Suprapubic skin (tissue), 4 donors: ENCODE results near the gene SCD5. TPM values are rescaled to one million over a fixed set of nuclear protein-coding genes. Genes with fewer than 3 reads are reported as not detected.

Experiments
- DNase-seq, 2 donors: peaks; one replicate each; pipeline ENCODE4 v3.0.0-alpha.2; 2019; ENCODE audit warnings: low spot score in 2 of 2
- H3K27ac ChIP-seq: fragments of 200-600 bp; sonication (generic); one replicate; pipeline ENCODE4 v1.5.1; 2019
- H3K27me3 ChIP-seq: fragments of 200-600 bp; sonication (generic); one replicate; pipeline ENCODE4 v1.5.1; 2019
- H3K36me3 ChIP-seq: fragments of 200-600 bp; sonication (generic); one replicate; pipeline ENCODE4 v1.5.1; 2019
- H3K4me1 ChIP-seq: fragments of 200-600 bp; sonication (generic); one replicate; pipeline ENCODE4 v1.5.1; 2019
- H3K4me3 ChIP-seq: fragments of 200-600 bp; sonication (generic); one replicate; pipeline ENCODE4 v1.5.1; 2019; ENCODE audit warnings: mild to moderate bottlenecking
- H3K9me3 ChIP-seq: fragments of 200-600 bp; sonication (generic); one replicate; pipeline ENCODE4 v1.5.1; 2019
- EP300 ChIP-seq: sonication (generic); formaldehyde crosslinking; IDR thresholded peaks from one replicate; pipeline ENCODE4 v1.6.1; 2017; ENCODE audit warnings: antibody characterized with exemption
- POLR2A ChIP-seq, 2 donors: fragments of 450-650 bp; IDR thresholded peaks; one replicate each; pipeline ENCODE4 v1.6.1; 2017; ENCODE audit warnings: antibody characterized with exemption in 2 of 2, mild to moderate bottlenecking in 2 of 2, moderate library complexity in 2 of 2
- POLR2AphosphoS5 ChIP-seq, 3 donors: sonication (generic); formaldehyde crosslinking; IDR thresholded peaks; one replicate each; pipeline ENCODE4 v1.6.1; 2017; ENCODE audit warnings: antibody characterized with exemption in 3 of 3
- WGBS: methylation state at CpG from one replicate; pipeline ENCODE4 v1.1.5; 2018; 5-methylcytosine and 5-hydroxymethylcytosine counted together
- total RNA-seq, 4 donors: library from RNA; depleted of rRNA; stranded (reverse); fragments of >200 nt; gene quantifications; one replicate each; pipeline ENCODE4 v1.1.0, GENCODE V29; 2016
- TF ChIP-seq, protein P1 (sequence below), 2 donors: fragments of 200-600 bp in 1 of 2; fragments of 450-650 bp in 1 of 2; sonication (generic) in 1 of 2; IDR thresholded peaks; one replicate each; pipeline ENCODE4 v1.5.1; 2016 to 2019; ENCODE audit warnings: antibody characterized with exemption in 2 of 2, mild to moderate bottlenecking in 1 of 2, moderate library complexity in 1 of 2

The SCD5 gene
- total RNA-seq, 4 donors from 2014 or later, result 5.6 to 13.2 (median 7.6) TPM

DNA sequence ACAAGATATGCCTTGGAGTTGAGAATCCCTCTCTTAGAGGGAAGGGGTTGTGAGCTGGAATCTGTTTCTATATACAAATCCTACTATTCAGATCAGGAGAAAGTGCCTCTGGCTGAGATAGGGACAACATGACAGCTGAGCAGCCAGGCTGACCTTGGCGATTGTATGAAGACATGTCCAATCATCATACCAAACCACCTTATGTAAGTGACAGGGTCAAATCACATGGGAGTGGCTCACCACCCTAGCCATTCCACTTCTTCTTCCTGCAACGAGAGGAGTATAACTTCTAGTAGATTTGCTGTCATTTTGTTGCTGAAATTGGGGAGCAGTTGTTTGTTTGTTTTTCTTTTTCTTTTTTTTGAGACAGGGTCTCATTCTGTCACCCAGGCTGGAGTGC lies 188.6 kb downstream of the SCD5 start:
- Histone ChIP-seq H3K27ac (no peak overlapping the region), H3K4me3 (no peak overlapping the region), H3K9me3 (no peaks in the 10 kb centered on the region), H3K36me3 (no peaks in the 10 kb centered on the region), H3K4me1 (no peaks in the 10 kb centered on the region), H3K27me3 (no peaks in the 10 kb centered on the region)
- no peak for TF ChIP-seq POLR2AphosphoS5 (IDR thresholded peaks at IDR 0.05)
- TF ChIP-seq POLR2A (IDR thresholded peaks at IDR 0.05), result no peak
- no peak for TF ChIP-seq EP300
- TF ChIP-seq, protein P1, sequence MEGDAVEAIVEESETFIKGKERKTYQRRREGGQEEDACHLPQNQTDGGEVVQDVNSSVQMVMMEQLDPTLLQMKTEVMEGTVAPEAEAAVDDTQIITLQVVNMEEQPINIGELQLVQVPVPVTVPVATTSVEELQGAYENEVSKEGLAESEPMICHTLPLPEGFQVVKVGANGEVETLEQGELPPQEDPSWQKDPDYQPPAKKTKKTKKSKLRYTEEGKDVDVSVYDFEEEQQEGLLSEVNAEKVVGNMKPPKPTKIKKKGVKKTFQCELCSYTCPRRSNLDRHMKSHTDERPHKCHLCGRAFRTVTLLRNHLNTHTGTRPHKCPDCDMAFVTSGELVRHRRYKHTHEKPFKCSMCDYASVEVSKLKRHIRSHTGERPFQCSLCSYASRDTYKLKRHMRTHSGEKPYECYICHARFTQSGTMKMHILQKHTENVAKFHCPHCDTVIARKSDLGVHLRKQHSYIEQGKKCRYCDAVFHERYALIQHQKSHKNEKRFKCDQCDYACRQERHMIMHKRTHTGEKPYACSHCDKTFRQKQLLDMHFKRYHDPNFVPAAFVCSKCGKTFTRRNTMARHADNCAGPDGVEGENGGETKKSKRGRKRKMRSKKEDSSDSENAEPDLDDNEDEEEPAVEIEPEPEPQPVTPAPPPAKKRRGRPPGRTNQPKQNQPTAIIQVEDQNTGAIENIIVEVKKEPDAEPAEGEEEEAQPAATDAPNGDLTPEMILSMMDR (IDR thresholded peaks at IDR 0.05), result no peak
- no peak for DNase-seq
- WGBS, result 82% methylated on average over 2 of the region's 2 CpGs

- H3K4me1 ChIP-seq, result no peaks in the 10 kb centered on the region
- no peaks in the 10 kb centered on the region for H3K9me3 ChIP-seq
- H3K4me3 ChIP-seq, result no peak overlapping the region
- no peak for DNase-seq
- H3K27me3 ChIP-seq, result no peaks in the 10 kb centered on the region
- no peaks in the 10 kb centered on the region for H3K36me3 ChIP-seq
- no peak overlapping the region for H3K27ac ChIP-seq
- WGBS, result 90% methylated on average over 7 of the region's 7 CpGs
- TF ChIP-seq POLR2A (IDR thresholded peaks at IDR 0.05) (no peak), POLR2AphosphoS5 (IDR thresholded peaks at IDR 0.05) (no peak), EP300 (no peak)
- TF ChIP-seq, protein P1 (IDR thresholded peaks at IDR 0.05), result no peak
Observed at GRCh38 chr4:82606622-82607021, 192.0 kb downstream of the SCD5 start.

DNA sequence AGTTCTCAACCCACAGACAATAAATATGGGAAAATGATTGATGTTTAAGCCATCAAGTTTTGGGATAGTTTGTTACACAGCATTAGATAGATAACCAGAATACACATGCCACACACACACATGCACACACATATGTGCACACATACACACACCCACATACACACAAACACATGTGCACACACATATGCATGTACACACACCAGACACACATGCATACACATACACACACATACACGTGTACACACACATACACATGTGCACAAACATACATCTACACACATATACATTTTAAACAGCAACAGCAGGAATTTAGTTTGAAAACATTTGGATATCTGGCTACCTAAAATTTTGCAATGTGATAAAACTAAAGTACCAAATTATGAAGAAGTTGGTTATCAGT lies 194.1 kb downstream of the SCD5 start:
- no peak overlapping the region for H3K27ac ChIP-seq
- no peak for DNase-seq
- no peaks in the 10 kb centered on the region for H3K27me3 ChIP-seq
- no peaks in the 10 kb centered on the region for H3K4me1 ChIP-seq
- WGBS, result 95% methylated on average over 1 of the region's 1 CpG
- no peaks in the 10 kb centered on the region for H3K36me3 ChIP-seq
- TF ChIP-seq POLR2A (IDR thresholded peaks at IDR 0.05) (no peak), POLR2AphosphoS5 (IDR thresholded peaks at IDR 0.05) (no peak), EP300 (no peak)
- TF ChIP-seq, protein P1 (IDR thresholded peaks at IDR 0.05), result no peak
- no peaks in the 10 kb centered on the region for H3K9me3 ChIP-seq
- H3K4me3 ChIP-seq, result no peak overlapping the region

- H3K9me3 ChIP-seq, result no peaks in the 10 kb centered on the region
- no peaks in the 10 kb centered on the region for H3K4me1 ChIP-seq
- TF ChIP-seq POLR2A (IDR thresholded peaks at IDR 0.05), result no peak
- TF ChIP-seq EP300, result no peak
- TF ChIP-seq, protein P1 (IDR thresholded peaks at IDR 0.05), result no peak
- TF ChIP-seq POLR2AphosphoS5 (IDR thresholded peaks at IDR 0.05), result no peak
- no peak overlapping the region for H3K4me3 ChIP-seq
- no peaks in the 10 kb centered on the region for H3K27me3 ChIP-seq
- peak overlapping the region; percentile 36 for H3K27ac ChIP-seq
- WGBS, result 73% methylated on average over 9 of the region's 9 CpGs
- no peak for DNase-seq
- no peaks in the 10 kb centered on the region for H3K36me3 ChIP-seq
Observed at GRCh38 chr4:82601242-82602015, 197.2 kb downstream of the SCD5 start.

DNA sequence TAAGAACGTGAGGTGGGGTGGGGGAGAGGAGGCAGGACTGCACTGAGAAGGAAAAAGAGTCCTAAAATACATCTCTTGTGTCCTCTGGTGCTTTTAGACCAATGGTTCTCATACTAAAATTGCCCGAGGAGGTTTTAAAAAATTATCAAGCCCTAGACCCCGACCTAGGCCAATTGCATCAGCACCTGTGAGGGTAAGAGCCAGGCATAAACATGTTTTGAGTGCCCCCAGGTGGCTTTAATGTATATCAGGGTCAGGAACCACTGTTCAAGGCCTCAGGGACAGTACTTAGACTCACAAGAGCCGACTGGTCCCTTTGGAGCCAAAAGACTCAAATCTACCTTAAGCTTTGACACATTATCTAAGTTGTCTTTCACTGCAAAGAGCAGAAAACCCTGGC lies 199.3 kb downstream of the SCD5 start:
- no peak for DNase-seq
- Histone ChIP-seq H3K36me3 (no peaks in the 10 kb centered on the region), H3K9me3 (no peaks in the 10 kb centered on the region), H3K27me3 (no peaks in the 10 kb centered on the region), H3K4me1 (no peaks in the 10 kb centered on the region), H3K27ac (no peak overlapping the region), H3K4me3 (no peak overlapping the region)
- 78% methylated on average over 4 of the region's 4 CpGs for WGBS
- TF ChIP-seq, protein P1 (IDR thresholded peaks at IDR 0.05), result no peak
- TF ChIP-seq POLR2A (IDR thresholded peaks at IDR 0.05) (no peak), POLR2AphosphoS5 (IDR thresholded peaks at IDR 0.05) (no peak), EP300 (no peak)
